HG02870 (cell line): ENCODE measurements around the gene MAB21L2.

Source experiments
- ATAC-seq: cut with Tn5 transposase; IDR thresholded peaks from one replicate; pipeline ENCODE4 v1.9.1; 2021; ENCODE audit warnings: mild to moderate bottlenecking, moderate library complexity; ENCODE audit not compliant: unreplicated experiment

The MAB21L2 gene

DNA sequence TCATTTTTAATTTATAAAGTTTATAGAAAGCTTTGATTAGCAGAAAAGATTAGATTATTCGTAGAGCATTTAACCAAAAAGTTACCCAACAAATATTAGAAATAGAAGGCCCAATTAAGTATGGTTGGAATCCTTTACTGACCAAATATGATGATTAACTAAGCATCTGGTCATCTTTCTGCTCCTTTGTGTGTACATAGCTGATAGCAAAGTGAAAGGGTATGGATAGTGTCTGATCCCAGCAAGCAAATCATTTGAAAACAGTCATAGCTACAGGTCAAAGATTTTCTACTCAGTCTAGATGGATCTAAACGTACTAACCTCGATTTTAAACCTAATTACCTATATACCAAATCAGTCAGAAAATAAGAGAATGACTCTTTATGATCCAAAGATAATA, 7.3 kb upstream of the MAB21L2 start:
- ATAC-seq: no peak

DNA sequence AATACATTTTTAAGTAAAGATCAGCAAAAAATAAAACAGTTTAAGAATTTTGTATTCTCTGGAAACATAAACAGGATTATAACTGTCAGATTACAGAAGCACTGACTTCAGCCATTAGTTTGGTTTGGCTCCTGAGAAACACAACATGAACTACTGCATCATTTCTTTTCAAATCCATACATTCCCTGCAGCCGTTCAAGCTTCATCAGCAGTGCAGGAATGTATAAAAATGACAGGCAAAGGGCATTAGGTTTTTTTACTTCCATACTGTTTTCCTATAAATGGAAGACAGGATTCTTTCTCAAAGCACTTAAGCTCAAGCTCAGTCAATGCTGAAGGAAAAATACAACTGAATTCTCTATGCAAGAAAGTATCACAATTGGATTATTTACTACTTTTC, 4.2 kb upstream of the MAB21L2 start:
- ATAC-seq: no peak

- no peak for ATAC-seq
Observed at GRCh38 chr4:150578745-150579501, 3.0 kb upstream of the MAB21L2 start.

DNA sequence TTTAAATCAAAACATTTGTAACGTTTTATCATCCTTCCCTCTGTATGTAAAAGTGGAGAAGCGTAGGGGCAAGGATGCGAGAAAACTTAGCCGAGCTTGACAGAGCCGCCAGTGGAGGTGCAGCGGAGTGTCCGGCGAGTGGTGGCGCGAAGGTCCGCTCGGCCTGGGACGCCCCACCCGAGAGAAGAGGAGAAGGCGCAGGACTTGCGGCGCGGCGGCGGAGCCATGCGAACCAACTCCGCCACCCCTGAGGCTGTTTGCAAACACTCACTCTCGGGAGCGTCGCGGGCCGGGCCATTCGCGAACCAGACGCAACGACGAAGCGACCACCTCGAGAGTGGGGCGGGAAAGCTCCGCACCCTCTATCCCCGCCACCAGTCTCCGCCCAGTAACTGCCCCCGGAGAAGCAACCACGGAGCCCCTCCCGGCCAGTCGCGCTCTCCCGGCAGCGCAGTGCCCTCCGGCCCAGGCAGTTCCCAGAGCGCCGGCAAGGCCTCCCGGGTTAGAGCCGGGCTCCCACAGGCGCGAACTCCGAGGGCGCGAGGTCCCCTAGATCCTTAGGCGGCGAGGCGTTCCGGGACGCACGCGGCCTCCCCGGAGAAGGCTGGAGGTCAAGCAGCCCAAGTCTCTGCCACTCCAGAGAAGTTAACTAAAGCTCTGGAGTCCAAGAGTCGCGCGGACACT, 2.3 kb upstream of the MAB21L2 start:
- no peak for ATAC-seq

DNA sequence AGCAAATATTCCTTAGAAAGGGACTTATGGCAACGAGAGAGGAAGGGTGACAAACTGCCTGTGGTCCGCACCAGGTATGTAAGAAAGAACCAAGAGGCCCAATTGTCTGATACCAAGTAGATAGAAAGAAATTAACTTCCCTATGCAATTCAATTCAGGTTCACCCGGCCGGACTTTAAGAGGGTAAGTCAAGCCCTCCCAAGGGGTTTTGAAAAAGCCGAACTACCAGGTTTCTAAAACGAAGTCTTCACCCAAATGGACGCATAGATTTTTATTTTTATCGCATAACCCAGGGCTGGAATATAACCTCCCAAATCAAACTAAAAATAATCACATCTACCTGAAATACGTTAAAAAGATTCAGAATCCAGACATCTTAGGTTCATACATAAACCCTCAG, 1.6 kb upstream of the MAB21L2 start:
- no peak for ATAC-seq

GRCh38 chr4:150581056-150581605, 820 bp upstream of the MAB21L2 start:
- ATAC-seq: no peak

DNA sequence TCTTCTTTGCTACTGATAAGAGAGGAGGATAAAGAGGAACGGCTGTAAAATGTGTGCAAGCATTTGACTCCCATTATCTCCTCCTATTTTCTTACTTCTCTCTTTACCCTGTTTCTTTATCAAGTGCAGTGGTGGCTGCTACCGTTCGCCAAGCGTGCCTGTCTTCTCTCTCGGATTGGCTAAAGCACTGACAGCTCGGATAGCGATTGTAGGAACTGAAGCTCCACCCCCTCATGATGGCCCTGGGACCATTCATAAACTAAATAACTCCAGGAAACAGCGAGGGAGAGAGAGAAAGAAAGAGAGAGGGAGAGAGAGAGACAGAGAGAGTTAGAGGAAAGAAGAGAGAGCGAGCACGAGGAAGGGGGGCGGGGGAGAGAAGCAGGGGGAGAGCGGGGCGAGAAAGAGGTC, 305 bp upstream of the MAB21L2 start:
- ATAC-seq: no peak

- ATAC-seq: no peak
Observed at GRCh38 chr4:150582873-150583286, 929 bp downstream of the MAB21L2 start.

- no peak for ATAC-seq
Observed at GRCh38 chr4:150583287-150584110, 1.5 kb downstream of the MAB21L2 start.

DNA sequence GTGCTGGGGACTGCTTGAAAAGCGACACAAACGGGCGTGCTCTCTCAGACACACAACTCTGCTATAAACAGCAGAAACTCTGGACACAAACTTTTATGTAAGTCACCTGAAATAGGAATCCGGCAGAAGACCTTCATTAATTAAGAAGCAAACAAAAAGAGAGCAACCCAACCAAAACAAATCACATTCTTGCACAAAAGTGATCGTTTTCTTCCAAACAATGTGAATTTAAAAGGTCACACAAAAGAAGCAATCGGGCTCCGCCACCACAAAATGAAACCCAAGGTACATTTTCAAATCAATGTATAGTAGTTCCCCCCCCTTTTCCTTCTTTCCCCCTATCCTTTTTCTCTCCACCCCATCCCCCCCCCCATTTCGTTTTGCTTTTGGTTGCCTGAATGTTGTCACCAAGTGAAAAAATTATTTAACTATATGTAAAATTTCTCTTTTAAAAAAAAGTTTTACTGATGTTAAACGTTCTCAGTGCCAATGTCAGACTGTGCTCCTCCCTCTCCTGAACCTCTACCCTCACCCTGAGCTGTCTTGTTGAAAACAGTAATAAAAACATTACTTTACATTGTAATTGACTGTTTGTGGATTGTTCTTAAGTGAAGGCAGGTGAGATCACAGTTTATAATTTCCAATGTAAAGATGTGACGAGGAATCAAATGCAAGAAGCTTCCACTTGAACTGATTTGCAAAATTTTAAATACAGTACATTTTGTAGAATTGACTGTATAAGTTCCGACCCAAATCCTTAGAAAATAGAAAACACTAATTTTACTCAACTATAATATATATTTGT, 2.4 kb downstream of the MAB21L2 start:
- ATAC-seq: no peak

DNA sequence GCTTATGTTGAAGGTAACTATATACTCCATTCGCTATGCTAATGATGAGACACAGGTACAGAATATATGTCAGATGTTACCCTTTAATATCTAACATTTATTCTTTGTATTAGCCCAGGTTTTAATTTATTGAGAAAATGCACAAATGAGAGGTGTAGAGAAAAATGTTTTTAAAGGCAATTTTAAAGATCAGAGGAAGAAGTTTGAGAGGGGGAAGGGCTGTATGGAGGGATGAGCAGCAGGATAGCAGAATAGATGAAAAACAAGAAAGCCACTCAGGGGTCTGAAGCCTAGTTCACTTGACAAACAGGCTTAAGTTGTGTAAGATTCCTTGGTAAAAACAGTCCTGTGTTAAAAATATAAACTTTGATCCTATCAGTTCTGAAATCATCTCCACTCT, 3.7 kb downstream of the MAB21L2 start:
- no peak for ATAC-seq

GRCh38 chr4:150586162-150586810, 4.3 kb downstream of the MAB21L2 start:
- no peak for ATAC-seq

GRCh38 chr4:150588316-150588715, 6.4 kb downstream of the MAB21L2 start:
- ATAC-seq: no peak

DNA sequence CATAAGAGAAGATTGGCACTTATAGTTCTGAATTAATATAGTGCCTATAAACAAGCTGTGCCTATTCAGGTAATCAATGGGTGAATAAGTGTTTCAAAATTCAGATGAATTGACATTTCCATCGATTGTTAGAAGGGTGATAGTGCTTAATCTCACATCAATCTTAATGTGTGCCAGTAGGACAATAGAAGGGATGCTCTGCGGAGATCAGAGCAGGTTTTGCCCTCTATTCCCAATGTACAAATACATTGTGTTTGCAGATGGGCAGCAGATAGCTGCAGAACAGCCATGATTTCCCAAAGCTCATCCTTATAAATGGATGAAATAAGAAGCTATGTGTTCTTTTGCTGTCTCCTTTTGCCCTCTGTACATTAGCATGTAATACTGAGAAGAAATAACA, 7.2 kb downstream of the MAB21L2 start:
- no peak for ATAC-seq

GRCh38 chr4:150590631-150591030, 8.7 kb downstream of the MAB21L2 start:
- no peak for ATAC-seq

GRCh38 chr4:150591406-150591805, 9.5 kb downstream of the MAB21L2 start:
- no peak for ATAC-seq

DNA sequence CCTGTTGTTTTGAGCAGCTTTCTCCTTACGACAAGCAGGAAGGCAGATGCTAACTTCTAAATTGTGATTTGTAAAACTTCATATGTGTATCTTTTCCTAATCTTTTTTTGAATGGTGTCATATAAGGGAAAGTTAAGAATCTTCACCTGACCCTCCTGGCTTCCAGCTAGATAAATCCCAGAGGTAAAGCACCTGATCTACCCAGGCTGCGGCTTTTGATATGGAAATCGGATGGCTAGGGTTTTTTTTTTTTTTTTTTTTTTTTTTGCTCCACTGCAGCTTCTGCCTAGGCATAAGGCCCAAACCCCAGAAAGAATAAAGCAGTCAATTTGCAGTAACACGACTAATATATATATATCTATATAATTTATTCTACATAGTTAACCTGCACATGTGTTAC, 10.0 kb downstream of the MAB21L2 start:
- no peak for ATAC-seq

- no peak for ATAC-seq
Observed at GRCh38 chr4:150593996-150594395, 12.0 kb downstream of the MAB21L2 start.

GRCh38 chr4:150598909-150599308, 17.0 kb downstream of the MAB21L2 start:
- ATAC-seq: no peak

DNA sequence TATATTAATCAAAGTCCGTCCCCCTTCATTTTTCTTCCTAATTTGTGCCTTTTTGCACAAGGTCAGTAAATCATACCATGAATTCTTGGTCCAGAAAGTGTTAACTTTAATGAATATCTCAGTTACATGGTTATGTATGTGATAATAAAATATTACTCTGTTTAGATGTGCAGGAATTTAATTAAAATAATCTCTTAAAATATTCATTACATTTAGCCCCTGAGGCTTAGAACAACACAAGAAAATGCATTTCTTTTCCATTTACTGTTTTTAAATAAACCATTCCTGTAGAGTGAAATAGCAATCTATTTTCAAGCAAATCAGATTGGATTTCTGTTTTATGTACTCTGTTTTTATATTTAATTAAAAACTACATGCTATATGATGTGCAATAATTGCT, 17.6 kb downstream of the MAB21L2 start:
- no peak for ATAC-seq
